HL-60 (cell line): ENCODE data around the gene PFKFB1.

Experiments used
- DNase-seq, 2 experiments: peaks; one replicate each; pipeline ENCODE4 v3.0.0-alpha.2; 2010 to 2020; ENCODE audit warnings: low read depth in 1 of 2, low spot score in 1 of 2
- H3K27ac ChIP-seq: fragments of 250-450 bp; sonication (Bioruptor Pico); replicated peaks from 2 replicates; pipeline ENCODE4 v1.5.1; 2020; ENCODE audit warnings: mild to moderate bottlenecking, moderate library complexity
- H3K27me3 ChIP-seq: fragments of 250-450 bp; sonication (Bioruptor Pico); 2 replicates; pipeline ENCODE4 v1.5.1; 2021; ENCODE audit warnings: mild to moderate bottlenecking, moderate library complexity; ENCODE audit not compliant: insufficient read depth, poor library complexity, severe bottlenecking
- H3K4me3 ChIP-seq: replicated peaks from 2 replicates; pipeline ENCODE4 v1.5.1; 2011; ENCODE audit warnings: mild to moderate bottlenecking, control low read depth, low read length; ENCODE audit not compliant: insufficient read depth
- GABPA ChIP-seq: IDR thresholded peaks from 2 replicates; pipeline ENCODE4 v1.6.1; 2012; ENCODE audit warnings: low read depth
- POLR2AphosphoS5 ChIP-seq: IDR thresholded peaks from 2 replicates; pipeline ENCODE4 v1.6.1; 2012; ENCODE audit warnings: low read depth
- SPI1 ChIP-seq: IDR thresholded peaks from 2 replicates; pipeline ENCODE4 v1.6.1; 2012; ENCODE audit warnings: low read depth, mild to moderate bottlenecking, borderline replicate concordance
- TF ChIP-seq, protein P1 (sequence below): IDR thresholded peaks from 2 replicates; pipeline ENCODE4 v1.6.1; 2012; ENCODE audit warnings: low read depth; ENCODE audit not compliant: insufficient replicate concordance
- TF ChIP-seq, protein P2 (sequence below): IDR thresholded peaks from one replicate; pipeline ENCODE4 v1.5.1; 2011; ENCODE audit warnings: low read length, control low read depth, inconsistent platforms; ENCODE audit not compliant: insufficient read depth

PFKFB1 gene

DNA sequence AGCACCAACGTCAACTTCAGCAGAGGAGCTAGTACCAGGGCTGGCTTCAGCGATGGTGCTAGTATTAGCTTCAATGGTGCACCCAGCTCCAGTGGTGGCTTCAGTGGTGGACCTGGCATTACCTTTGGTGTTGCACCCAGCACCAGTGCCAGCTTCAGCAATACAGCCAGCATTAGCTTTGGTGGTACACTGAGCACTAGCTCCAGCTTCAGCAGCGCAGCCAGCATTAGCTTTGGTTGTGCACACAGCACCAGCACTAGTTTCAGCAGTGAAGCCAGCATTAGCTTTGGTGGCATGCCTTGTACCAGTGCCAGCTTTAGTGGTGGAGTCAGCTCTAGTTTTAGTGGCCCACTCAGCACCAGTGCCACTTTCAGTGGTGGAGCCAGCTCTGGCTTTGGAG is 65.1 kb downstream of the PFKFB1 start:
- H3K4me3 ChIP-seq: no peak overlapping the region
- H3K27ac ChIP-seq: no peak overlapping the region
- H3K27me3 ChIP-seq: no peaks in the 10 kb centered on the region
- no peak for DNase-seq
- no peak for TF ChIP-seq GABPA
- TF ChIP-seq, protein P1, sequence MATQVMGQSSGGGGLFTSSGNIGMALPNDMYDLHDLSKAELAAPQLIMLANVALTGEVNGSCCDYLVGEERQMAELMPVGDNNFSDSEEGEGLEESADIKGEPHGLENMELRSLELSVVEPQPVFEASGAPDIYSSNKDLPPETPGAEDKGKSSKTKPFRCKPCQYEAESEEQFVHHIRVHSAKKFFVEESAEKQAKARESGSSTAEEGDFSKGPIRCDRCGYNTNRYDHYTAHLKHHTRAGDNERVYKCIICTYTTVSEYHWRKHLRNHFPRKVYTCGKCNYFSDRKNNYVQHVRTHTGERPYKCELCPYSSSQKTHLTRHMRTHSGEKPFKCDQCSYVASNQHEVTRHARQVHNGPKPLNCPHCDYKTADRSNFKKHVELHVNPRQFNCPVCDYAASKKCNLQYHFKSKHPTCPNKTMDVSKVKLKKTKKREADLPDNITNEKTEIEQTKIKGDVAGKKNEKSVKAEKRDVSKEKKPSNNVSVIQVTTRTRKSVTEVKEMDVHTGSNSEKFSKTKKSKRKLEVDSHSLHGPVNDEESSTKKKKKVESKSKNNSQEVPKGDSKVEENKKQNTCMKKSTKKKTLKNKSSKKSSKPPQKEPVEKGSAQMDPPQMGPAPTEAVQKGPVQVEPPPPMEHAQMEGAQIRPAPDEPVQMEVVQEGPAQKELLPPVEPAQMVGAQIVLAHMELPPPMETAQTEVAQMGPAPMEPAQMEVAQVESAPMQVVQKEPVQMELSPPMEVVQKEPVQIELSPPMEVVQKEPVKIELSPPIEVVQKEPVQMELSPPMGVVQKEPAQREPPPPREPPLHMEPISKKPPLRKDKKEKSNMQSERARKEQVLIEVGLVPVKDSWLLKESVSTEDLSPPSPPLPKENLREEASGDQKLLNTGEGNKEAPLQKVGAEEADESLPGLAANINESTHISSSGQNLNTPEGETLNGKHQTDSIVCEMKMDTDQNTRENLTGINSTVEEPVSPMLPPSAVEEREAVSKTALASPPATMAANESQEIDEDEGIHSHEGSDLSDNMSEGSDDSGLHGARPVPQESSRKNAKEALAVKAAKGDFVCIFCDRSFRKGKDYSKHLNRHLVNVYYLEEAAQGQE: no peak
- TF ChIP-seq SPI1: no peak
- no peak for TF ChIP-seq POLR2AphosphoS5
- TF ChIP-seq, protein P2, sequence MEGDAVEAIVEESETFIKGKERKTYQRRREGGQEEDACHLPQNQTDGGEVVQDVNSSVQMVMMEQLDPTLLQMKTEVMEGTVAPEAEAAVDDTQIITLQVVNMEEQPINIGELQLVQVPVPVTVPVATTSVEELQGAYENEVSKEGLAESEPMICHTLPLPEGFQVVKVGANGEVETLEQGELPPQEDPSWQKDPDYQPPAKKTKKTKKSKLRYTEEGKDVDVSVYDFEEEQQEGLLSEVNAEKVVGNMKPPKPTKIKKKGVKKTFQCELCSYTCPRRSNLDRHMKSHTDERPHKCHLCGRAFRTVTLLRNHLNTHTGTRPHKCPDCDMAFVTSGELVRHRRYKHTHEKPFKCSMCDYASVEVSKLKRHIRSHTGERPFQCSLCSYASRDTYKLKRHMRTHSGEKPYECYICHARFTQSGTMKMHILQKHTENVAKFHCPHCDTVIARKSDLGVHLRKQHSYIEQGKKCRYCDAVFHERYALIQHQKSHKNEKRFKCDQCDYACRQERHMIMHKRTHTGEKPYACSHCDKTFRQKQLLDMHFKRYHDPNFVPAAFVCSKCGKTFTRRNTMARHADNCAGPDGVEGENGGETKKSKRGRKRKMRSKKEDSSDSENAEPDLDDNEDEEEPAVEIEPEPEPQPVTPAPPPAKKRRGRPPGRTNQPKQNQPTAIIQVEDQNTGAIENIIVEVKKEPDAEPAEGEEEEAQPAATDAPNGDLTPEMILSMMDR: no peak

DNA sequence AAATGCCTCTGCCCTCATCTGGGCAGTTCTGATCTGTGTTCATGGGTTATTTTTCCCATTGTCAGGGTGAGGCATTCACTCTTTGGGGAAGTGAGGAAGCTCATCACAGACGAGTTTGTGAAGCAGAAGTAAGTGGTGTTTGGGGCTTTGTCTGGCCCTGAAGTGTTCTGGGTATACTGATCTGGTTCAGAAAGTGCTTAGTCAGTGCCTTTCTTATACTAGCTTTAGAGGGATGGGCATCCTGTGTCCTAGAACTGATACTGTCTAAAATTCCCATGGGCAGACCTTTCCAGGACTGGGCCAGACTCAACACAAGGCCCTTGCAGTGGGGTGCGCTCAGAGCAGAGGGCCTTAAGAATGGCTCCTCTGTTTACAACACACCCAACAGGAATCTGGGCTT is 67.0 kb downstream of the PFKFB1 start:
- Histone ChIP-seq H3K27me3 (no peaks in the 10 kb centered on the region), H3K27ac (no peak overlapping the region), H3K4me3 (no peak overlapping the region)
- DNase-seq: no peak
- no peak for TF ChIP-seq GABPA
- TF ChIP-seq SPI1: no peak
- TF ChIP-seq, protein P1: no peak
- TF ChIP-seq, protein P2: no peak
- TF ChIP-seq POLR2AphosphoS5: no peak

DNA sequence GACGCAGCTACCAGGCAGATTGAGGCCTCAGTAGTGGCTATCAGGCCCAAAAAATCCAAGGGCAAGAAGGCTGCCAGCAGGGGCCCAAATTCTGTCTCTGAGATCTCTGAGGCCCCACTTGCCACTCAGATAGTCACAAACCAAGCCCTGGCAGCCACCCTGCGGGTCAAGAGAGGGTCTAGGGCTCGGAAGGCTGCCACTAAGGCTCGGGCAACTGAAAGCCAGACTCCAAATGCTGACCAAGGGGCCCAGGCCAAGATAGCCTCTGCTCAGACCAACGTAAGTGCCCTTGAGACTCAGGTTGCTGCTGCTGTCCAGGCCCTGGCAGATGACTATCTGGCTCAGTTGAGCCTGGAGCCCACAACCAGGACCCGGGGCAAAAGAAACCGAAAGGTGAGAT is 70.6 kb downstream of the PFKFB1 start:
- TF ChIP-seq, protein P2: no peak
- TF ChIP-seq GABPA (no peak), SPI1 (no peak)
- TF ChIP-seq, protein P1: no peak
- Histone ChIP-seq H3K27me3 (peaks cover 6% of the 10 kb centered on the region), H3K4me3 (no peak overlapping the region), H3K27ac (no peak overlapping the region)
- DNase-seq: no peak
